WTC11 (cell line): ENCODE data around the gene SMYD3.

ENCODE experiments used
- CREB1 ChIP-seq: sonication (generic); formaldehyde crosslinking; IDR thresholded peaks from 2 replicates; pipeline ENCODE4 v1.8.0; 2023; ENCODE audit warnings: mild to moderate bottlenecking, missing genetic modification reagents
- CTCF ChIP-seq: fragments of 200-600 bp; IDR thresholded peaks from 2 replicates; pipeline ENCODE4 v1.8.0; 2022; ENCODE audit warnings: antibody characterized with exemption
- FOXP1 ChIP-seq: sonication (generic); formaldehyde crosslinking; IDR thresholded peaks from 2 replicates; pipeline ENCODE4 v1.8.0; 2022; ENCODE audit warnings: missing genetic modification reagents, mild to moderate bottlenecking, moderate library complexity, borderline replicate concordance
- GABPB1 ChIP-seq: sonication (generic); formaldehyde crosslinking; IDR thresholded peaks from 2 replicates; pipeline ENCODE4 v1.8.1; 2023; ENCODE audit warnings: mild to moderate bottlenecking, missing genetic modification reagents
- HMGA2 ChIP-seq: fragments of 250-450 bp; sonication (Bioruptor Pico); IDR thresholded peaks from 2 replicates; pipeline ENCODE4 v1.4.0; 2021; ENCODE audit warnings: mild to moderate bottlenecking, moderate library complexity
- JUN ChIP-seq: sonication (generic); formaldehyde crosslinking; IDR thresholded peaks from 2 replicates; pipeline ENCODE4 v1.8.0; 2023; ENCODE audit warnings: mild to moderate bottlenecking, missing genetic modification reagents
- STAT6 ChIP-seq: sonication (generic); formaldehyde crosslinking; conservative IDR thresholded peaks from 2 replicates; pipeline ENCODE4 v1.8.1; 2023; ENCODE audit warnings: mild to moderate bottlenecking, low read depth, missing genetic modification reagents, moderate library complexity
- ZNF512 ChIP-seq: sonication (generic); formaldehyde crosslinking; IDR thresholded peaks from 2 replicates; pipeline ENCODE4 v1.8.1; 2022; ENCODE audit warnings: missing genetic modification reagents, borderline replicate concordance
- TF ChIP-seq, protein P1 (sequence below): sonication (generic); formaldehyde crosslinking; IDR thresholded peaks from 2 replicates; pipeline ENCODE4 v1.8.0; 2022; ENCODE audit warnings: mild to moderate bottlenecking, missing genetic modification reagents
- TF ChIP-seq, protein P2 (sequence below): sonication (generic); formaldehyde crosslinking; IDR thresholded peaks from 2 replicates; pipeline ENCODE4 v1.8.0; 2022; ENCODE audit warnings: mild to moderate bottlenecking, missing genetic modification reagents

DNA sequence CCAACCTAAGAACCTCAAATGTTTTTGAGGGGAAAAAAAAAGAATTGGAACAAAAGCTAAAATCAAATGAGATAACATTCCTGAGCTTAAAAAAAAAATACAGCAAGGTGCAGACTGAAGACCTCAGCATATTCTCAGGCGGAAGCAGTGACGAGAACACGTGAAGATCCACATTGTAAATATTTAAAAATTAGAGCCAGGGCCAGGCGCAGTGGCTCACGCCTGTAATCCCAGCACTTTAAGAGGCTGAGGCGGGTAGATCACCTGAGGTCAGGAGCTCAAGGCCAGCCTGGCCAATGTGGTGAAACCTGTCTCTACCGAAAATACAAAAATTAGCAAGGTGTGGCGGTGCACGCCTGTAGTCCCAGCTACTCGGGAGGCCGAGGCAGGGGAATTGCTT lies 43.3 kb upstream of the SMYD3 start:
- TF ChIP-seq STAT6 (CRISPR knock-in tag) (no peak), CTCF (no peak), CREB1 (CRISPR knock-in tag) (no peak), FOXP1 (no peak), ZNF512 (CRISPR knock-in tag) (no peak), JUN (CRISPR knock-in tag) (no peak), HMGA2 (CRISPR knock-in tag) (no peak), GABPB1 (CRISPR knock-in tag) (no peak)
- TF ChIP-seq, protein P1, sequence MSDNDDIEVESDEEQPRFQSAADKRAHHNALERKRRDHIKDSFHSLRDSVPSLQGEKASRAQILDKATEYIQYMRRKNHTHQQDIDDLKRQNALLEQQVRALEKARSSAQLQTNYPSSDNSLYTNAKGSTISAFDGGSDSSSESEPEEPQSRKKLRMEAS: no peak
- TF ChIP-seq, protein P2, sequence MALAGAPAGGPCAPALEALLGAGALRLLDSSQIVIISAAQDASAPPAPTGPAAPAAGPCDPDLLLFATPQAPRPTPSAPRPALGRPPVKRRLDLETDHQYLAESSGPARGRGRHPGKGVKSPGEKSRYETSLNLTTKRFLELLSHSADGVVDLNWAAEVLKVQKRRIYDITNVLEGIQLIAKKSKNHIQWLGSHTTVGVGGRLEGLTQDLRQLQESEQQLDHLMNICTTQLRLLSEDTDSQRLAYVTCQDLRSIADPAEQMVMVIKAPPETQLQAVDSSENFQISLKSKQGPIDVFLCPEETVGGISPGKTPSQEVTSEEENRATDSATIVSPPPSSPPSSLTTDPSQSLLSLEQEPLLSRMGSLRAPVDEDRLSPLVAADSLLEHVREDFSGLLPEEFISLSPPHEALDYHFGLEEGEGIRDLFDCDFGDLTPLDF: no peak
